ENCODE results near the gene GAA.

DNA sequence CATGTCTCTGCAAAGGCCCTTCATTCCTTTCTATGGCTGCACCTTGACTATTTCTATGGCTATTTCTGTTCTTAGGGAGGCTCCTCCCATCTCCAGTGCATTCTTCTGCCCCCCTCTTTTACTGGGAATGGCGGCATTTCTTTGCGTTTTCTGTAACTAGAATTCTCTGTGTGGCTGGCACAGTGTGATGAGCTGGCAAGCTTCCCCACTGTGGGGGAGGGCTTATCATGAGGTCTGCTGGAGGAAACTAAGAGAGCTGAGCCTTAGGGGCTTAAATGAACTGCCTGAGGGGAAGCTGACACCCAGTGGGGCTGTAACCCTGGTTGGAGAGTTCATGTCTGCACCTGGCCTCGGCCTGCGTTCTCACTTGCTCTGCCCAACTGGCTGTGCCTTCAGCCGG, 67.0 kb downstream of the GAA start:
- TF ChIP-seq POLR2AphosphoS5 (IDR thresholded peaks at IDR 0.05; ENCODE audit: borderline replicate concordance, low read depth, low read length) (no peak), EZH2 (IDR thresholded peaks at IDR 0.05) (no peak), FOXP2 (optimal IDR thresholded peaks at IDR 0.05; ENCODE audit: control extremely low read depth, extremely low read length, insufficient read depth) (no peak)
